Measurements from ENCODE around the gene CLDN14.

The CLDN14 gene

GRCh38 chr21:36433059-36433709 lies 46.7 kb downstream of the CLDN14 start:
- DNase-seq (ENCODE audit: low read depth) = no peak

GRCh38 chr21:36431252-36431651 lies 48.7 kb downstream of the CLDN14 start:
- no peak for DNase-seq (ENCODE audit: low read depth)

- no peak for DNase-seq (ENCODE audit: low read depth)
Measured at GRCh38 chr21:36430841-36431240, 49.1 kb downstream of the CLDN14 start.

- peak; percentile 72 for DNase-seq (ENCODE audit: low read depth)
Measured at GRCh38 chr21:36429947-36430546, 49.9 kb downstream of the CLDN14 start.

GRCh38 chr21:36428761-36429432 lies 51.0 kb downstream of the CLDN14 start:
- DNase-seq (ENCODE audit: low read depth) = no peak

GRCh38 chr21:36427502-36427901 lies 52.4 kb downstream of the CLDN14 start:
- DNase-seq (ENCODE audit: low read depth) = no peak

- DNase-seq (ENCODE audit: low read depth) = no peak
Measured at GRCh38 chr21:36425286-36425685, 54.6 kb downstream of the CLDN14 start.

- DNase-seq (ENCODE audit: low read depth) = no peak
Measured at GRCh38 chr21:36424592-36424991, 55.3 kb downstream of the CLDN14 start.

GRCh38 chr21:36423771-36424433 lies 56.0 kb downstream of the CLDN14 start:
- DNase-seq (ENCODE audit: low read depth) = no peak

- peak; percentile 20 for DNase-seq (ENCODE audit: low read depth)
Measured at GRCh38 chr21:36422279-36423098, 57.4 kb downstream of the CLDN14 start.

GRCh38 chr21:36420571-36421339 lies 59.2 kb downstream of the CLDN14 start:
- no peak for DNase-seq (ENCODE audit: low read depth)

- DNase-seq (ENCODE audit: low read depth) = peak; percentile 30
Measured at GRCh38 chr21:36419996-36420395, 59.9 kb downstream of the CLDN14 start.

GRCh38 chr21:36419241-36419640 lies 60.7 kb downstream of the CLDN14 start:
- no peak for DNase-seq (ENCODE audit: low read depth)

- no peak for DNase-seq (ENCODE audit: low read depth)
Measured at GRCh38 chr21:36415375-36415774, 64.5 kb downstream of the CLDN14 start.

- no peak for DNase-seq (ENCODE audit: low read depth)
Measured at GRCh38 chr21:36412916-36413315, 67.0 kb downstream of the CLDN14 start.

GRCh38 chr21:36411301-36411700 lies 68.6 kb downstream of the CLDN14 start:
- no peak for DNase-seq (ENCODE audit: low read depth)
